K562 (cell line): Measurements from ENCODE around the gene ADAM10. TPM values are rescaled to one million over a fixed set of nuclear protein-coding genes. Genes with fewer than 3 reads are reported as not detected.

Source experiments
- CBFA2T3 ChIP-seq: fragments of 450-650 bp; IDR thresholded peaks from 2 replicates; pipeline ENCODE4 v1.6.1; 2017
- CSDE1 ChIP-seq, 2 experiments: fragments of 450-650 bp; IDR thresholded peaks; 2 replicates each; pipeline ENCODE4 v1.6.1; 2016; ENCODE audit warnings: mild to moderate bottlenecking in 1 of 2
- EZH2 ChIP-seq: IDR thresholded peaks from 2 replicates; pipeline ENCODE4 v1.6.1; 2012; ENCODE audit warnings: low read depth, mild to moderate bottlenecking, inconsistent platforms, low read length, borderline replicate concordance
- MEIS2 ChIP-seq: fragments of 450-650 bp; IDR thresholded peaks from 2 replicates; pipeline ENCODE4 v1.6.1; 2014; ENCODE audit warnings: mild to moderate bottlenecking; ENCODE audit not compliant: partially characterized antibody
- RBM15 ChIP-seq: fragments of 200-400 bp; formaldehyde crosslinking; IDR thresholded peaks from 2 replicates; pipeline ENCODE4 v1.6.1; 2018; ENCODE audit warnings: mild to moderate bottlenecking, low read length, moderate library complexity; ENCODE audit not compliant: insufficient read depth
- TEAD2 ChIP-seq: fragments of 450-650 bp; IDR thresholded peaks from 2 replicates; pipeline ENCODE4 v1.6.1; 2016; ENCODE audit warnings: missing genetic modification characterization, control low read depth, missing compliant biosample characterization
- ZNF197 ChIP-seq: fragments of 200-800 bp; sonication (Bioruptor generic); IDR thresholded peaks from 2 replicates; pipeline ENCODE4 v1.6.1; 2016; ENCODE audit warnings: low read depth, missing genetic modification characterization, missing compliant biosample characterization
- ZNF224 ChIP-seq: sonication (generic); formaldehyde crosslinking; IDR thresholded peaks from 2 replicates; pipeline ENCODE4 v1.8.0; 2022; ENCODE audit warnings: mild to moderate bottlenecking, missing genetic modification reagents
- ZNF75A ChIP-seq: fragments of 450-650 bp; formaldehyde crosslinking; IDR thresholded peaks from 2 replicates; pipeline ENCODE4 v1.4.0; 2020; ENCODE audit warnings: mild to moderate bottlenecking
- polyA plus RNA-seq, 8 experiments: library from polyadenylated mRNA; depleted of rRNA in 4 of 8; stranded (reverse) in 5 of 8; unstranded in 3 of 8; fragments of >200 nt; fragmentation: Nextera tagmentation in 2 of 8; fragmentation: Illumina TruSeq in 1 of 8; extraction: Ambion mirVana in 2 of 8; extraction: Trizol in 1 of 8; gene quantifications; 2 replicates each; pipeline versions ENCODE4 v1.2.1 to v1.2.3, GENCODE V29; 2011 to 2014; ENCODE audit warnings: inconsistent platforms in 1 of 8, missing spikeins in 1 of 8
- total RNA-seq, 7 experiments: library from RNA; depleted of rRNA in 6 of 7; stranded (reverse); fragments of >200 nt in 6 of 7; fragmentation: Illumina TruSeq in 2 of 7; extraction: Trizol in 2 of 7; gene quantifications; 2 replicates each; pipeline versions ENCODE4 v1.2.1 to v1.2.3, GENCODE V29; 2011 to 2021; ENCODE audit warnings: low replicate concordance in 1 of 7
- TF ChIP-seq, protein P1 (sequence below): fragments of 450-650 bp; IDR thresholded peaks from 2 replicates; pipeline ENCODE4 v1.7.1; 2018; ENCODE audit warnings: mild to moderate bottlenecking, low read depth; ENCODE audit not compliant: partially characterized antibody
- TF ChIP-seq, protein P2 (sequence below): fragments of 250-450 bp; sonication (Bioruptor Pico); IDR thresholded peaks from 2 replicates; pipeline ENCODE4 v1.4.0; 2020; ENCODE audit warnings: mild to moderate bottlenecking, moderate library complexity
- TF ChIP-seq, protein P3 (sequence below), 2 experiments: fragments of 450-650 bp in 1 of 2; sonication (generic) in 1 of 2; formaldehyde crosslinking; conservative IDR thresholded peaks; 2 replicates each; pipeline versions ENCODE4 v1.4.0 to v1.8.1; 2020 to 2022; ENCODE audit warnings: mild to moderate bottlenecking in 1 of 2, missing genetic modification reagents in 1 of 2
- TF ChIP-seq, protein P4 (sequence below): sonication (generic); formaldehyde crosslinking; IDR thresholded peaks from 2 replicates; pipeline ENCODE4 v1.8.1; 2023; ENCODE audit warnings: mild to moderate bottlenecking, missing genetic modification reagents

ADAM10 gene
- total and polyA plus RNA-seq, 9 of the 15 experiments (the other 6 are each of a cell fraction or from before 2014, with no cell fraction given): 11.9 to 152 (median 57.3) TPM

DNA sequence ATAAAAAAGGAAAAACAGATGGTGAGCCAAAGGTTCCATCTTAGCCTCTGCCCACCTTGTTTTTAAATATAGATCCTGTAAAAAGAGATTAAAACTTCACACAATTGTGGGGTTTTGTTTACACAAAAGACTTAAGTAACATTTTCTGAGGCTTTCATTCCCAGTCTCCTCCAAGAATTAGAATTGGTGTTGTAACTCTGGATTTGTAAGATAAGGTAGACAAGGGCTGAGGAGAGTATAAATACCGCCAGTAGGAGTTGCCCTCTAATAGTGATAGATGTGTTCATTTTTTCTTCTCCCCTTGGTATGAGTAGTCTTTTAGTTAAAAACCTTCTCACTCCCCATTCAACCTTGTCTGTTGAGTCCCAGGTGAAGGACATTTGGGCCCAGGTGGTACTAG is 30.0 kb upstream of the ADAM10 start (continued):
- TF ChIP-seq CBFA2T3 (0 out of 2 replicates have a peak, but pooled peaks have one; percentile 34), ZNF75A (CRISPR knock-in tag) (no peak), TEAD2 (no peak), ZNF224 (CRISPR knock-in tag) (no peak), EZH2 (no peak), CSDE1 (IDR thresholded peaks at IDR 0.05) (no peak), ZNF197 (CRISPR knock-in tag) (no peak), MEIS2 (peak; percentile 36), RBM15 (no peak)
- TF ChIP-seq, protein P1, sequence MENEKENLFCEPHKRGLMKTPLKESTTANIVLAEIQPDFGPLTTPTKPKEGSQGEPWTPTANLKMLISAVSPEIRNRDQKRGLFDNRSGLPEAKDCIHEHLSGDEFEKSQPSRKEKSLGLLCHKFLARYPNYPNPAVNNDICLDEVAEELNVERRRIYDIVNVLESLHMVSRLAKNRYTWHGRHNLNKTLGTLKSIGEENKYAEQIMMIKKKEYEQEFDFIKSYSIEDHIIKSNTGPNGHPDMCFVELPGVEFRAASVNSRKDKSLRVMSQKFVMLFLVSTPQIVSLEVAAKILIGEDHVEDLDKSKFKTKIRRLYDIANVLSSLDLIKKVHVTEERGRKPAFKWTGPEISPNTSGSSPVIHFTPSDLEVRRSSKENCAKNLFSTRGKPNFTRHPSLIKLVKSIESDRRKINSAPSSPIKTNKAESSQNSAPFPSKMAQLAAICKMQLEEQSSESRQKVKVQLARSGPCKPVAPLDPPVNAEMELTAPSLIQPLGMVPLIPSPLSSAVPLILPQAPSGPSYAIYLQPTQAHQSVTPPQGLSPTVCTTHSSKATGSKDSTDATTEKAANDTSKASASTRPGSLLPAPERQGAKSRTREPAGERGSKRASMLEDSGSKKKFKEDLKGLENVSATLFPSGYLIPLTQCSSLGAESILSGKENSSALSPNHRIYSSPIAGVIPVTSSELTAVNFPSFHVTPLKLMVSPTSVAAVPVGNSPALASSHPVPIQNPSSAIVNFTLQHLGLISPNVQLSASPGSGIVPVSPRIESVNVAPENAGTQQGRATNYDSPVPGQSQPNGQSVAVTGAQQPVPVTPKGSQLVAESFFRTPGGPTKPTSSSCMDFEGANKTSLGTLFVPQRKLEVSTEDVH: no peak
- TF ChIP-seq, protein P2, sequence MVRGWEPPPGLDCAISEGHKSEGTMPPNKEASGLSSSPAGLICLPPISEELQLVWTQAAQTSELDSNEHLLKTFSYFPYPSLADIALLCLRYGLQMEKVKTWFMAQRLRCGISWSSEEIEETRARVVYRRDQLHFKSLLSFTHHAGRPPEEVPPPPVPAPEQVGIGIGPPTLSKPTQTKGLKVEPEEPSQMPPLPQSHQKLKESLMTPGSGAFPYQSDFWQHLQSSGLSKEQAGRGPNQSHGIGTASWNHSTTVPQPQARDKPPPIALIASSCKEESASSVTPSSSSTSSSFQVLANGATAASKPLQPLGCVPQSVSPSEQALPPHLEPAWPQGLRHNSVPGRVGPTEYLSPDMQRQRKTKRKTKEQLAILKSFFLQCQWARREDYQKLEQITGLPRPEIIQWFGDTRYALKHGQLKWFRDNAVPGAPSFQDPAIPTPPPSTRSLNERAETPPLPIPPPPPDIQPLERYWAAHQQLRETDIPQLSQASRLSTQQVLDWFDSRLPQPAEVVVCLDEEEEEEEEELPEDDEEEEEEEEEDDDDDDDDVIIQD (CRISPR knock-in tag): no peak
- TF ChIP-seq, protein P3, sequence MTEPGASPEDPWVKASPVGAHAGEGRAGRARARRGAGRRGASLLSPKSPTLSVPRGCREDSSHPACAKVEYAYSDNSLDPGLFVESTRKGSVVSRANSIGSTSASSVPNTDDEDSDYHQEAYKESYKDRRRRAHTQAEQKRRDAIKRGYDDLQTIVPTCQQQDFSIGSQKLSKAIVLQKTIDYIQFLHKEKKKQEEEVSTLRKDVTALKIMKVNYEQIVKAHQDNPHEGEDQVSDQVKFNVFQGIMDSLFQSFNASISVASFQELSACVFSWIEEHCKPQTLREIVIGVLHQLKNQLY (CRISPR knock-in tag; conservative IDR thresholded peaks at IDR 0.05): no peak
- TF ChIP-seq, protein P4, sequence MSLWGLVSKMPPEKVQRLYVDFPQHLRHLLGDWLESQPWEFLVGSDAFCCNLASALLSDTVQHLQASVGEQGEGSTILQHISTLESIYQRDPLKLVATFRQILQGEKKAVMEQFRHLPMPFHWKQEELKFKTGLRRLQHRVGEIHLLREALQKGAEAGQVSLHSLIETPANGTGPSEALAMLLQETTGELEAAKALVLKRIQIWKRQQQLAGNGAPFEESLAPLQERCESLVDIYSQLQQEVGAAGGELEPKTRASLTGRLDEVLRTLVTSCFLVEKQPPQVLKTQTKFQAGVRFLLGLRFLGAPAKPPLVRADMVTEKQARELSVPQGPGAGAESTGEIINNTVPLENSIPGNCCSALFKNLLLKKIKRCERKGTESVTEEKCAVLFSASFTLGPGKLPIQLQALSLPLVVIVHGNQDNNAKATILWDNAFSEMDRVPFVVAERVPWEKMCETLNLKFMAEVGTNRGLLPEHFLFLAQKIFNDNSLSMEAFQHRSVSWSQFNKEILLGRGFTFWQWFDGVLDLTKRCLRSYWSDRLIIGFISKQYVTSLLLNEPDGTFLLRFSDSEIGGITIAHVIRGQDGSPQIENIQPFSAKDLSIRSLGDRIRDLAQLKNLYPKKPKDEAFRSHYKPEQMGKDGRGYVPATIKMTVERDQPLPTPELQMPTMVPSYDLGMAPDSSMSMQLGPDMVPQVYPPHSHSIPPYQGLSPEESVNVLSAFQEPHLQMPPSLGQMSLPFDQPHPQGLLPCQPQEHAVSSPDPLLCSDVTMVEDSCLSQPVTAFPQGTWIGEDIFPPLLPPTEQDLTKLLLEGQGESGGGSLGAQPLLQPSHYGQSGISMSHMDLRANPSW: no peak
